GM18502 (cell line): ENCODE data around the gene SNAPC5.
"Not testable (repeated sequence)": the region's sequence is repeated elsewhere in the genome, so short reads cannot be mapped to it uniquely, and the experiment has no call there.

Experiments
- ATAC-seq: cut with Tn5 transposase; IDR thresholded peaks from one replicate; pipeline ENCODE4 v1.9.1; 2021; ENCODE audit warnings: mild to moderate bottlenecking; ENCODE audit not compliant: unreplicated experiment, poor library complexity

The SNAPC5 gene

GRCh38 chr15:66494262-66494661, 3.3 kb downstream of the SNAPC5 start:
- no peak for ATAC-seq

- ATAC-seq, result no peak
Measured at GRCh38 chr15:66491846-66492245, 5.7 kb downstream of the SNAPC5 start.

- ATAC-seq, result no peak
Measured at GRCh38 chr15:66489179-66489791, 8.3 kb downstream of the SNAPC5 start.

GRCh38 chr15:66488525-66488924, 9.0 kb downstream of the SNAPC5 start:
- ATAC-seq, result no peak

- no peak for ATAC-seq
Measured at GRCh38 chr15:66486887-66487286, 10.7 kb downstream of the SNAPC5 start.

- no peak for ATAC-seq
Measured at GRCh38 chr15:66484539-66485112, 12.9 kb downstream of the SNAPC5 start.

- ATAC-seq, result no peak
Measured at GRCh38 chr15:66483131-66483566, 14.4 kb downstream of the SNAPC5 start.

GRCh38 chr15:66482539-66482938, 15.0 kb downstream of the SNAPC5 start:
- no peak for ATAC-seq

- ATAC-seq, result no peak
Measured at GRCh38 chr15:66481107-66481856, 16.3 kb downstream of the SNAPC5 start.

- ATAC-seq, result no peak
Measured at GRCh38 chr15:66480267-66480666, 17.3 kb downstream of the SNAPC5 start.

GRCh38 chr15:66477011-66477410, 20.6 kb downstream of the SNAPC5 start:
- ATAC-seq, result no peak

- ATAC-seq, result no peak
Measured at GRCh38 chr15:66476535-66476934, 21.0 kb downstream of the SNAPC5 start.

- no peak for ATAC-seq
Measured at GRCh38 chr15:66474963-66475362, 22.6 kb downstream of the SNAPC5 start.

GRCh38 chr15:66474135-66474534, 23.4 kb downstream of the SNAPC5 start:
- ATAC-seq, result no peak

- ATAC-seq, result peak; percentile 83
Measured at GRCh38 chr15:66472176-66472999, 25.2 kb downstream of the SNAPC5 start.

- not testable (repeated sequence) for ATAC-seq
Measured at GRCh38 chr15:66470825-66471224, 26.7 kb downstream of the SNAPC5 start.

GRCh38 chr15:66467162-66468040, 30.2 kb downstream of the SNAPC5 start:
- ATAC-seq, result not testable (repeated sequence)

- ATAC-seq, result not testable (repeated sequence)
Measured at GRCh38 chr15:66465294-66465693, 32.3 kb downstream of the SNAPC5 start.

- ATAC-seq, result no peak
Measured at GRCh38 chr15:66462627-66463026, 34.9 kb downstream of the SNAPC5 start.

GRCh38 chr15:66461917-66462316, 35.6 kb downstream of the SNAPC5 start:
- ATAC-seq, result no peak
